Left hindlimb (tissue), 1 donor: ENCODE data around the gene GOT2.
A peak's percentile ranks its signal among the peaks of the same experiment; 100 is the strongest.
"Not testable (repeated sequence)": the region's sequence is repeated elsewhere in the genome, so short reads cannot be mapped to it uniquely, and the experiment has no call there.

Source experiments
- DNase-seq: peaks from one replicate; pipeline ENCODE4 v3.0.0-alpha.2; 2018

The GOT2 gene

GRCh38 chr16:58716468-58716867 lies 17.6 kb downstream of the GOT2 start:
- no peak for DNase-seq

- DNase-seq, result no peak
Observed at GRCh38 chr16:58713742-58714141, 20.4 kb downstream of the GOT2 start.

- DNase-seq, result no peak
Observed at GRCh38 chr16:58709333-58709732, 24.8 kb downstream of the GOT2 start.

- DNase-seq, result no peak
Observed at GRCh38 chr16:58699151-58699550, 35.0 kb downstream of the GOT2 start.

- DNase-seq, result no peak
Observed at GRCh38 chr16:58695368-58695767, 38.7 kb downstream of the GOT2 start.

- DNase-seq, result no peak
Observed at GRCh38 chr16:58692450-58692849, 41.7 kb downstream of the GOT2 start.

GRCh38 chr16:58686985-58687706 lies 47.0 kb downstream of the GOT2 start:
- DNase-seq, result not testable (repeated sequence)

GRCh38 chr16:58685084-58685449 lies 49.0 kb downstream of the GOT2 start:
- no peak for DNase-seq

- DNase-seq, result peak; percentile 90
Observed at GRCh38 chr16:58684354-58685083, 49.6 kb downstream of the GOT2 start, which contains the start of gene SLC38A7. Gene SLC38A7 (minus strand): TSS chr16:58684770. CDS start chr16:58680126, 4,644 bp downstream.

- no peak for DNase-seq
Observed at GRCh38 chr16:58684001-58684353, 50.1 kb downstream of the GOT2 start.

GRCh38 chr16:58679763-58680162 lies 54.4 kb downstream of the GOT2 start:
- no peak for DNase-seq

- DNase-seq, result no peak
Observed at GRCh38 chr16:58678716-58679115, 55.4 kb downstream of the GOT2 start.

- DNase-seq, result no peak
Observed at GRCh38 chr16:58678269-58678668, 55.8 kb downstream of the GOT2 start.

- DNase-seq, result no peak
Observed at GRCh38 chr16:58670946-58671583, 63.1 kb downstream of the GOT2 start.

GRCh38 chr16:58670177-58670576 lies 63.9 kb downstream of the GOT2 start:
- DNase-seq, result no peak

GRCh38 chr16:58665200-58665599 lies 68.9 kb downstream of the GOT2 start:
- no peak for DNase-seq

- DNase-seq, result no peak
Observed at GRCh38 chr16:58661199-58661830, 72.8 kb downstream of the GOT2 start.

- not testable (repeated sequence) for DNase-seq
Observed at GRCh38 chr16:58659911-58660310, 74.2 kb downstream of the GOT2 start.

GRCh38 chr16:58658796-58659211 lies 75.3 kb downstream of the GOT2 start:
- DNase-seq, result no peak
